ENCODE data around the gene TEN1. TPM values are rescaled to one million over a fixed set of nuclear protein-coding genes. Genes with fewer than 3 reads are reported as not detected.

The TEN1 gene
- total and polyA plus RNA-seq, 2 donors (not counting 1 experiment from before 2014, with no cell fraction given): 19.8 to 34.5 TPM

DNA sequence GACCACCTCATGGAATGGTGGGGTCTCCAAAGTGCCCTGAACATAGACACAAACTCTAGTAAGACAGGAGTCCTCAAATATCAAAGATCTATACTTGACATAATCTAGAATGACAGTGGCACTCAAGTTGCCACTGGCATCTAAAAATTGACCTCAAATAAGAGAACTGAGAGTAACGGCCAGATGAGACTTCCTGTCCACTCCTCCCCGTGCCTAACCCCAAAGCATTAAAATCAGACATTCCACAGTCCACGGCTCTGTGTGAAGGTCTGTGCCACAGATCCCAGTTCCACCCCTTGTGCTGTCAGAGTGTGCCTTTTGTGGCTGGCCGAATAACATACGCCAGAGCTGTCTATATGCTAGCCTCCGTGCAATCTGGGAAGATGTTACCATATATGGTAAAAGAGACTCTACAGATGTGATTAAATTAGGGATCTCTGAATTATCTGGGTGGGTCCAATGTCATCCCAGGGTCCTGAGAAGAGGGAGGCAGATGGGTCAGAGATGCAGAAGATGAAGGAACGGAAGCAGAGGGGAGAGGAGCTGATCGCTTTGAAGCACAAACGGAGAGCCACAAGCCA lies 69.1 kb downstream of the TEN1 start:
- Histone ChIP-seq H3K36me3 (replicated peaks in 1 of 2; ENCODE audit: control extremely low read depth in 1 of 2, control insufficient read depth in 1 of 2, extremely low read depth in 1 of 2, insufficient read depth in 2 of 2, low read length in 1 of 2) (peaks cover 25 to 88% of the 10 kb centered on the region in 2 experiments), H3K4me1 (ENCODE audit: control insufficient read depth in 2 of 2, insufficient read depth in 2 of 2, low read length in 2 of 2) (no peaks in the 10 kb centered on the region), H2AFZ (ENCODE audit: insufficient read depth, low read depth, low read length, poor library complexity, severe bottlenecking) (no peak overlapping the region), H3K27me3 (replicated peaks in 1 of 4; ENCODE audit: control extremely low read depth in 1 of 4, control insufficient read depth in 3 of 4, insufficient read depth in 4 of 4, low read length in 3 of 4) (no peaks in the 10 kb centered on the region), H3K79me2 (ENCODE audit: control insufficient read depth, insufficient read depth, low read length) (peaks cover 7% of the 10 kb centered on the region), H3K9ac (ENCODE audit: low read length) (no peak overlapping the region), H3K9me3 (ENCODE audit: control extremely low read depth in 1 of 3, control insufficient read depth in 2 of 3, insufficient read depth in 1 of 3, low read length in 2 of 3) (no peaks in the 10 kb centered on the region), H3K4me3 (ENCODE audit: control extremely low read depth in 1 of 5, extremely low read depth in 1 of 5, insufficient read depth in 1 of 5, low read depth in 2 of 5, low read length in 4 of 5) (no peak overlapping the region), H4K20me1 (ENCODE audit: control insufficient read depth, insufficient read depth, low read length, poor library complexity, severe bottlenecking) (peaks cover 10% of the 10 kb centered on the region), H3K27ac (ENCODE audit: low read length in 2 of 2) (no peak overlapping the region), H3K4me2 (replicated peaks; ENCODE audit: low read depth, low read length, poor library complexity, severe bottlenecking) (no peak overlapping the region)
- ChIA-PET POLR2A (no interaction called here), CTCF (no interaction called here)
- Mint-ChIP-seq H3K4me3 (no peak overlapping the region), H3K9me3 (ENCODE audit: insufficient read depth) (no peaks in the 10 kb centered on the region), H3K27ac (no peak overlapping the region), H3K4me1 (peaks cover 6% of the 10 kb centered on the region), H3K27me3 (no peaks in the 10 kb centered on the region)
- intact Hi-C loops (cut with micrococcal nuclease): no loop called here
- no peak for TF ChIP-seq EZH2 (IDR thresholded peaks at IDR 0.05; ENCODE audit: borderline replicate concordance, insufficient read depth, low read depth, low read length, poor library complexity, severe bottlenecking)
- TF ChIP-seq, protein P1, sequence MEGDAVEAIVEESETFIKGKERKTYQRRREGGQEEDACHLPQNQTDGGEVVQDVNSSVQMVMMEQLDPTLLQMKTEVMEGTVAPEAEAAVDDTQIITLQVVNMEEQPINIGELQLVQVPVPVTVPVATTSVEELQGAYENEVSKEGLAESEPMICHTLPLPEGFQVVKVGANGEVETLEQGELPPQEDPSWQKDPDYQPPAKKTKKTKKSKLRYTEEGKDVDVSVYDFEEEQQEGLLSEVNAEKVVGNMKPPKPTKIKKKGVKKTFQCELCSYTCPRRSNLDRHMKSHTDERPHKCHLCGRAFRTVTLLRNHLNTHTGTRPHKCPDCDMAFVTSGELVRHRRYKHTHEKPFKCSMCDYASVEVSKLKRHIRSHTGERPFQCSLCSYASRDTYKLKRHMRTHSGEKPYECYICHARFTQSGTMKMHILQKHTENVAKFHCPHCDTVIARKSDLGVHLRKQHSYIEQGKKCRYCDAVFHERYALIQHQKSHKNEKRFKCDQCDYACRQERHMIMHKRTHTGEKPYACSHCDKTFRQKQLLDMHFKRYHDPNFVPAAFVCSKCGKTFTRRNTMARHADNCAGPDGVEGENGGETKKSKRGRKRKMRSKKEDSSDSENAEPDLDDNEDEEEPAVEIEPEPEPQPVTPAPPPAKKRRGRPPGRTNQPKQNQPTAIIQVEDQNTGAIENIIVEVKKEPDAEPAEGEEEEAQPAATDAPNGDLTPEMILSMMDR (IDR thresholded peaks at IDR 0.05): no peak
- 79% methylated on average over 9 of the region's 9 CpGs for WGBS (ENCODE audit: insufficient coverage)
- DNase-seq (no peak), ATAC-seq (ENCODE audit: low read depth) (no peak)

DNA sequence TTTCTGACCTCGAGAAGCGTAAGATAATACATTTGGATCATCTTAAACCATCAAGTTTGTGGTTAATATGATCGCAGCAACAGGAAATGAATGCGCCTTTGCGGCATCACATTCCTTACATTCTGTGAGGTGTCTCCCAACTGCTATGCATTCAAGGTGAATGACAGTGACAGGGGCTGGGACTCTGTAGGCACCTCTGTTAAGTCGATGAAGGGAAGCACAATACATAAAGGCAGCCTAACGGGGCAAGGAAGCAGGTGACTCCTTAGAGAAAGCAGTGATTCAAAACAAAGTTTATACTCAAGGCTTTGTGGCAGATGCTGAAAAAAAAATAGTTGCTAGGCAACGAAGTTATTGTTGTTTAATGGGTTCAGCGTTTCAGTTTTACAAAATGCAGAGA lies 69.7 kb downstream of the TEN1 start:
- H3K4me2 ChIP-seq (replicated peaks; ENCODE audit: low read depth, low read length, poor library complexity, severe bottlenecking): no peak overlapping the region
- H3K27ac ChIP-seq (ENCODE audit: low read length in 2 of 2): no peak overlapping the region
- no peaks in the 10 kb centered on the region for H3K9me3 ChIP-seq (ENCODE audit: control extremely low read depth in 1 of 3, control insufficient read depth in 2 of 3, insufficient read depth in 1 of 3, low read length in 2 of 3)
- intact Hi-C loops (cut with micrococcal nuclease): no loop called here
- Mint-ChIP-seq H3K9me3 (ENCODE audit: insufficient read depth) (no peaks in the 10 kb centered on the region), H3K4me3 (no peak overlapping the region), H3K27ac (no peak overlapping the region), H3K27me3 (no peaks in the 10 kb centered on the region), H3K4me1 (peaks cover 6% of the 10 kb centered on the region)
- no peak overlapping the region for H3K9ac ChIP-seq (ENCODE audit: low read length)
- ChIA-PET POLR2A (no interaction called here), CTCF (interaction anchor here (0.9 kb wide), 1 partner anchor 35 kb away, joined by 3 read pairs; no protein-coding TSS in a partner anchor)
- H3K4me3 ChIP-seq (ENCODE audit: control extremely low read depth in 1 of 5, extremely low read depth in 1 of 5, insufficient read depth in 1 of 5, low read depth in 2 of 5, low read length in 4 of 5): no peak overlapping the region
- H3K4me1 ChIP-seq (ENCODE audit: control insufficient read depth in 2 of 2, insufficient read depth in 2 of 2, low read length in 2 of 2): no peaks in the 10 kb centered on the region
- ATAC-seq (ENCODE audit: low read depth): no peak
- H3K36me3 ChIP-seq (replicated peaks in 1 of 2; ENCODE audit: control extremely low read depth in 1 of 2, control insufficient read depth in 1 of 2, extremely low read depth in 1 of 2, insufficient read depth in 2 of 2, low read length in 1 of 2): peaks cover 20 to 88% of the 10 kb centered on the region in 2 experiments
- no peak for DNase-seq
- no peaks in the 10 kb centered on the region for H3K27me3 ChIP-seq (replicated peaks in 1 of 4; ENCODE audit: control extremely low read depth in 1 of 4, control insufficient read depth in 3 of 4, insufficient read depth in 4 of 4, low read length in 3 of 4)
- WGBS (ENCODE audit: insufficient coverage): 74% methylated on average over 5 of the region's 9 CpGs
- peaks cover 7% of the 10 kb centered on the region for H3K79me2 ChIP-seq (ENCODE audit: control insufficient read depth, insufficient read depth, low read length)
- H4K20me1 ChIP-seq (ENCODE audit: control insufficient read depth, insufficient read depth, low read length, poor library complexity, severe bottlenecking): peaks cover 14% of the 10 kb centered on the region
- no peak overlapping the region for H2AFZ ChIP-seq (ENCODE audit: insufficient read depth, low read depth, low read length, poor library complexity, severe bottlenecking)
- TF ChIP-seq, protein P1 (IDR thresholded peaks at IDR 0.05): no peak
- no peak for TF ChIP-seq EZH2 (IDR thresholded peaks at IDR 0.05; ENCODE audit: borderline replicate concordance, insufficient read depth, low read depth, low read length, poor library complexity, severe bottlenecking)
